GM19395 (cell line): Measurements from ENCODE around the gene MAZ.

Source experiments
- ATAC-seq: cut with Tn5 transposase; IDR thresholded peaks from one replicate; pipeline ENCODE4 v1.9.1; 2021; ENCODE audit warnings: mild to moderate bottlenecking, moderate library complexity; ENCODE audit not compliant: unreplicated experiment

The MAZ gene

GRCh38 chr16:29809031-29809747 lies 2.9 kb downstream of the MAZ start:
- ATAC-seq = no peak

- no peak for ATAC-seq
Observed at GRCh38 chr16:29809850-29810698, 3.7 kb downstream of the MAZ start.

- ATAC-seq = no peak
Observed at GRCh38 chr16:29810699-29811169, 4.4 kb downstream of the MAZ start.

GRCh38 chr16:29811170-29811895 lies 5.0 kb downstream of the MAZ start:
- ATAC-seq = peak; percentile 37

- no peak for ATAC-seq
Observed at GRCh38 chr16:29811896-29812665, 5.8 kb downstream of the MAZ start, which contains the start of gene PRRT2. Gene PRRT2, plus strand, starts transcription at chr16:29812193. Its CDS starts 862 bp downstream, at chr16:29813055.

- no peak for ATAC-seq
Observed at GRCh38 chr16:29812754-29813643, 6.7 kb downstream of the MAZ start.

- no peak for ATAC-seq
Observed at GRCh38 chr16:29813644-29814562, 7.6 kb downstream of the MAZ start.

GRCh38 chr16:29814592-29814991 lies 8.3 kb downstream of the MAZ start:
- no peak for ATAC-seq

GRCh38 chr16:29815032-29815721 lies 8.8 kb downstream of the MAZ start:
- ATAC-seq = no peak

GRCh38 chr16:29815793-29816693 lies 9.7 kb downstream of the MAZ start, which contains the start of gene PAGR1:
Gene PAGR1, plus strand, starts transcription at chr16:29816152. Its CDS starts 374 bp downstream, at chr16:29816526.
- ATAC-seq = peak; percentile 65

- ATAC-seq = peak; percentile 10
Observed at GRCh38 chr16:29816694-29817441, 10.5 kb downstream of the MAZ start.

GRCh38 chr16:29818082-29818481 lies 11.8 kb downstream of the MAZ start:
- ATAC-seq = no peak

- ATAC-seq = no peak
Observed at GRCh38 chr16:29819506-29819905, 13.2 kb downstream of the MAZ start.

- ATAC-seq = no peak
Observed at GRCh38 chr16:29820271-29820701, 14.0 kb downstream of the MAZ start, which contains the start of gene MVP. Gene MVP, plus strand, starts transcription at chr16:29820462. Its CDS starts 10,088 bp downstream, at chr16:29830550.

- no peak for ATAC-seq
Observed at GRCh38 chr16:29820730-29821642, 14.7 kb downstream of the MAZ start.
